ENCODE measurements around the gene PER3. TPM values are rescaled to one million over a fixed set of nuclear protein-coding genes. Genes with fewer than 3 reads are reported as not detected.

The PER3 gene
- 10 to 100 TPM in 1 of 2 donors, 1 to 10 TPM in 1; 10.0 to 15.5 TPM for total RNA-seq

DNA sequence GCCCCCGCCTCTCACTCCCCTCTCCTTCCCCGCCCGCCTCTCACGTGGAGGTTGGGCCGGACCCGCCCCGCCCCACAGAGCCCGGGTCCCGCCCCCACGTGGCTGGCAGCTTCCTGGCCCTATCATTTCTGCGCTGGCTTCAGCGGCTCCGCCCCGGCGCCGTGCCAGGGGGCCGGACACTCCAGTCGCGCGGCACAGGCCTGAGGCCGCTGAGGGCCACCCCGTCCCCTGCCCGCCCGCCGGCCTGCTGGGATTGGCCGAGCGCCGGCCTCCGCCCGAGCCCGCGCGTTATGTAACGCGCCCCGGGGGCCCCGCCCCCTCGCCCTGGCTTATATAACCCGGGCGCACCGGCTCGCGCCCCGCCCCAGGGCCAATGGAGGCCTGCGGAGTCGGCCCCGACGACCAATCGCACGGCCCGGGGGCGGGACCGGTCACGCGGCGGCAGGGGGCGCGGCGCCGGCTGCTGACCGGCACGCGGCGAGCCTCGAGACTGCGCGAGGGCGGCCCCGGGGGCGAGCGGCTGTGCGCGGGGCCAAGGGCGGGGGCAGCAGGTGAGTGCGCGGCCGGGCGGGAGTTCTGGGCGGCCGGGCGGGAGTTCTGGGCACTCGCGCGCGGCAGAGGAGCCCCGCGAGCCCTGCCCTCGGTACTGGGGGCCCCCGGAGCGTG lies at the start of gene PER3:
PER3 (plus strand) TSS at position 466 of the 666 bp plus-strand sequence. CDS start 587 bp downstream, outside the sequence.

DNA sequence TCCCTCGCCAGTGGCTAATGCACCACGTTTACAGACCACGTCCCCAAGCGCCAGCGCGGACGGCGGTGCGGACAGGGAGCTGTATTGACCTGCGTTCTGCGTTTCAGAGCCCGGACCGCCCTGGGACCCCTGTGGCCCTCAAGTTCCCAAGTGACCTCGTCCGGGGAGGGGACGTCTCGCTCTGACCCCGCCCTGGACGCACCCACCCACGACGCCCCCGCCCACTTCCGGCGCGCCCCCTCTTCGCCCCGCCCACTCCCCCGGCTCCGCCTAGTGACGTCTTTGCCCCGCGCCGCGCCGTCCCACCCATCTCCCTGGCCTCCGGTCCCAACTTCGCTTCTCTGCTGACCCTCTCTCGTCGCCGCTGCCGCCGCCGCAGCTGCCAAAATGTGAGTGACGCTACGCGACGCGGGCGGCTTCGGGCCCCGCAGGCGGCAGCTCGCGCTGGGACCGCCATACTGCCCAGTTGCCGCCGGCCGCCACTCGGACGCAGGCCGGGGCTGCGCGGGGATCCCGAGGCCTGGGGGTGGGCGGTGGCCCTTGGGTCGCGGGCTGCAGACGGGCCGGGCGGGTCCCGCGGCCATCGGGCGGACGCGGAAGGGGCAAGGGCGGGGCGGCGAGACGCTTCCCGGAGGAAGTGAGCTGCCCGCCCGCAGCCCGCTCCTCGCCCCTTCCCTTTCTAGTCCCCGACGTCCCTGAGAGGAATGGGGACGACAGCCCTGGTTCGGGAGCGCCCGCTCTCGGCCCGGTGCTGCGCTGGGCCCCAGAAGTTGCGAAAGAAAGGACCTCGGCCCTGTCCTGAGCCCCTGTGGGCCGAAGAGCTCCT lies 12.9 kb upstream of the PER3 start, which contains the start of gene VAMP3:
VAMP3 (plus strand) TSS at position 300 of the 826 bp plus-strand sequence; CDS start at position 388, 88 bp downstream.

GRCh38 chr1:7852804-7853683 lies 69.0 kb downstream of the PER3 start, which contains the start of gene UTS2:
UTS2 (minus strand) TSS chr1:7853065; CDS start chr1:7853003, 62 bp downstream.

Other genes with a start within 250 kb of the PER3 start
- gene VAMP3, start 13.0 kb upstream of the PER3 start, total RNA-seq, result 10 to 100 TPM; 93.3 to 95.2 TPM
- gene UTS2, start 68.8 kb downstream of the PER3 start, total RNA-seq, result under 1 TPM in 1 of 2 donors, not detected in 1; under 0.01 TPM
- gene TNFRSF9, start 156.5 kb downstream of the PER3 start, total RNA-seq, result not detected
- 100 to 1,000 TPM; 146 to 210 TPM for gene PARK7, start 177.4 kb downstream of the PER3 start, total RNA-seq
- 1 to 10 TPM; 3.1 to 5.0 TPM for gene ERRFI1, start 242.0 kb downstream of the PER3 start, total RNA-seq